GM23338 (cell line): Measurements from ENCODE around the gene CAMTA1. TPM values are rescaled to one million over a fixed set of nuclear protein-coding genes. Genes with fewer than 3 reads are reported as not detected.

Experiments used
- ATAC-seq: fragments of 200-7000 bp; cut with Tn5 transposase; 3 replicates; pipeline ENCODE4 v1.9.1; 2020
- DNase-seq: peaks from one replicate; pipeline ENCODE4 v3.0.0-alpha.2; 2015; ENCODE audit warnings: low spot score
- H2AFZ ChIP-seq: fragments of 200-600 bp; sonication (generic); 2 replicates; pipeline ENCODE4 v1.8.0; 2016; ENCODE audit warnings: antibody characterized with exemption, mild to moderate bottlenecking, moderate library complexity
- H3F3A ChIP-seq: fragments of 200-600 bp; sonication (generic); replicated peaks from 2 replicates; pipeline ENCODE4 v1.8.0; 2017; ENCODE audit warnings: antibody characterized with exemption, mixed run types, low read depth
- H3K27ac ChIP-seq: fragments of 200-600 bp; sonication (generic); 2 replicates; pipeline ENCODE4 v1.6.1; 2016; ENCODE audit warnings: low read depth
- H3K27me3 ChIP-seq: fragments of 200-600 bp; sonication (generic); 2 replicates; pipeline ENCODE4 v1.8.0; 2016; ENCODE audit warnings: mild to moderate bottlenecking, mixed run types, moderate library complexity; ENCODE audit not compliant: insufficient read depth
- H3K36me3 ChIP-seq: fragments of 200-600 bp; sonication (generic); 2 replicates; pipeline ENCODE4 v1.8.0; 2016; ENCODE audit warnings: mild to moderate bottlenecking; ENCODE audit not compliant: insufficient read depth
- H3K4me1 ChIP-seq: fragments of 200-600 bp; sonication (generic); 2 replicates; pipeline ENCODE4 v1.8.0; 2016; ENCODE audit warnings: mild to moderate bottlenecking, moderate library complexity; ENCODE audit not compliant: insufficient read depth
- H3K4me2 ChIP-seq: fragments of 200-600 bp; sonication (generic); 2 replicates; pipeline ENCODE4 v1.7.1; 2017; ENCODE audit warnings: mixed run types
- H3K4me3 ChIP-seq: fragments of 200-600 bp; sonication (generic); 2 replicates; pipeline ENCODE4 v1.6.1; 2016; ENCODE audit warnings: mixed run types
- H3K79me2 ChIP-seq: fragments of 200-600 bp; sonication (generic); replicated peaks from 2 replicates; pipeline ENCODE4 v1.8.0; 2017; ENCODE audit warnings: mild to moderate bottlenecking; ENCODE audit not compliant: insufficient read depth
- H3K9me2 ChIP-seq: fragments of 200-600 bp; sonication (generic); 2 replicates; pipeline ENCODE4 v1.8.0; 2017; ENCODE audit not compliant: insufficient read depth
- H4K20me1 ChIP-seq: fragments of 200-600 bp; sonication (generic); replicated peaks from 2 replicates; pipeline ENCODE4 v1.8.0; 2017; ENCODE audit warnings: mild to moderate bottlenecking; ENCODE audit not compliant: insufficient read depth
- H3K27ac Mint-ChIP-seq: 2 replicates; pipeline ENCODE4 v1.8.0; 2020; ENCODE audit warnings: inconsistent platforms, mild to moderate bottlenecking, moderate library complexity, mixed read lengths
- H3K27me3 Mint-ChIP-seq: 3 replicates; pipeline ENCODE4 v1.8.0; 2022; ENCODE audit warnings: low read depth, mild to moderate bottlenecking, moderate library complexity, mixed read lengths, inconsistent platforms; ENCODE audit not compliant: insufficient read depth, poor library complexity
- H3K36me3 Mint-ChIP-seq: 3 replicates; pipeline ENCODE4 v1.8.0; 2021; ENCODE audit warnings: low read depth, mild to moderate bottlenecking, inconsistent platforms, moderate library complexity, mixed read lengths
- H3K4me1 Mint-ChIP-seq: 3 replicates; pipeline ENCODE4 v1.8.0; 2020; ENCODE audit warnings: mild to moderate bottlenecking, inconsistent platforms, mixed read lengths
- H3K4me3 Mint-ChIP-seq: 3 replicates; pipeline ENCODE4 v1.8.0; 2021; ENCODE audit warnings: moderate library complexity, mild to moderate bottlenecking, inconsistent platforms, mixed read lengths
- H3K9me3 Mint-ChIP-seq: 3 replicates; pipeline ENCODE4 v1.8.0; 2020; ENCODE audit warnings: moderate library complexity, mild to moderate bottlenecking, inconsistent platforms, mixed read lengths
- CREB1 ChIP-seq: fragments of 250-450 bp; sonication (Bioruptor Pico); IDR thresholded peaks from 2 replicates; pipeline ENCODE4 v1.5.0; 2020; ENCODE audit warnings: low read depth, mild to moderate bottlenecking, moderate library complexity
- EZH2 ChIP-seq: fragments of 200-600 bp; sonication (generic); IDR thresholded peaks from one replicate; pipeline ENCODE4 v1.8.0; 2017; ENCODE audit warnings: antibody characterized with exemption, mild to moderate bottlenecking, low read depth; ENCODE audit not compliant: unreplicated experiment
- EZH2phosphoT487 ChIP-seq: fragments of 200-600 bp; sonication (generic); IDR thresholded peaks from one replicate; pipeline ENCODE4 v1.8.1; 2018; ENCODE audit warnings: antibody characterized with exemption; ENCODE audit not compliant: unreplicated experiment
- POLR2AphosphoS5 ChIP-seq: IDR thresholded peaks from 2 replicates; pipeline ENCODE4 v1.6.1; 2016; ENCODE audit warnings: antibody characterized with exemption, low read depth
- STAT1 ChIP-seq: IDR thresholded peaks from one replicate; pipeline ENCODE4 v1.6.1; 2016; ENCODE audit warnings: antibody characterized with exemption; ENCODE audit not compliant: unreplicated experiment
- ZNF114 ChIP-seq: fragments of 250-450 bp; sonication (Bioruptor Pico); IDR thresholded peaks from 2 replicates; pipeline ENCODE4 v1.5.0; 2020; ENCODE audit warnings: mild to moderate bottlenecking, moderate library complexity
- ZNF331 ChIP-seq: fragments of 250-450 bp; sonication (Bioruptor Pico); IDR thresholded peaks from 2 replicates; pipeline ENCODE4 v1.5.0; 2020; ENCODE audit warnings: low read depth, mild to moderate bottlenecking, moderate library complexity
- polyA plus RNA-seq: library from polyadenylated mRNA; unstranded; fragments of >200 nt; fragmentation: Nextera tagmentation; extraction: Ambion mirVana; gene quantifications from 2 replicates; pipeline ENCODE4 v1.2.1, GENCODE V29; 2016
- total RNA-seq: library from RNA; depleted of rRNA; stranded (reverse); fragments of >200 nt; shearing (Covaris generic); gene quantifications from 2 replicates; pipeline ENCODE4 v1.2.3, GENCODE V29; 2014
- TF ChIP-seq, protein P1 (sequence below): IDR thresholded peaks from one replicate; pipeline ENCODE4 v1.6.1; 2018; ENCODE audit warnings: antibody characterized with exemption; ENCODE audit not compliant: unreplicated experiment
- TF ChIP-seq, protein P2 (sequence below), 2 experiments: fragments of 200-600 bp in 1 of 2; sonication (generic) in 1 of 2; conservative IDR thresholded peaks; 2 replicates each; pipeline versions ENCODE4 v1.5.1 to v1.6.1; 2016 to 2017; ENCODE audit warnings: antibody characterized with exemption in 2 of 2, low read depth in 2 of 2, mild to moderate bottlenecking in 2 of 2, moderate library complexity in 1 of 2
- TF ChIP-seq, protein P3 (sequence below): fragments of 250-450 bp; sonication (Bioruptor Pico); IDR thresholded peaks from 2 replicates; pipeline ENCODE4 v1.5.0; 2020; ENCODE audit warnings: mild to moderate bottlenecking, moderate library complexity

CAMTA1 gene
- total and polyA plus RNA-seq, 2 experiments from 2014 or later, result 115 to 519 TPM

DNA sequence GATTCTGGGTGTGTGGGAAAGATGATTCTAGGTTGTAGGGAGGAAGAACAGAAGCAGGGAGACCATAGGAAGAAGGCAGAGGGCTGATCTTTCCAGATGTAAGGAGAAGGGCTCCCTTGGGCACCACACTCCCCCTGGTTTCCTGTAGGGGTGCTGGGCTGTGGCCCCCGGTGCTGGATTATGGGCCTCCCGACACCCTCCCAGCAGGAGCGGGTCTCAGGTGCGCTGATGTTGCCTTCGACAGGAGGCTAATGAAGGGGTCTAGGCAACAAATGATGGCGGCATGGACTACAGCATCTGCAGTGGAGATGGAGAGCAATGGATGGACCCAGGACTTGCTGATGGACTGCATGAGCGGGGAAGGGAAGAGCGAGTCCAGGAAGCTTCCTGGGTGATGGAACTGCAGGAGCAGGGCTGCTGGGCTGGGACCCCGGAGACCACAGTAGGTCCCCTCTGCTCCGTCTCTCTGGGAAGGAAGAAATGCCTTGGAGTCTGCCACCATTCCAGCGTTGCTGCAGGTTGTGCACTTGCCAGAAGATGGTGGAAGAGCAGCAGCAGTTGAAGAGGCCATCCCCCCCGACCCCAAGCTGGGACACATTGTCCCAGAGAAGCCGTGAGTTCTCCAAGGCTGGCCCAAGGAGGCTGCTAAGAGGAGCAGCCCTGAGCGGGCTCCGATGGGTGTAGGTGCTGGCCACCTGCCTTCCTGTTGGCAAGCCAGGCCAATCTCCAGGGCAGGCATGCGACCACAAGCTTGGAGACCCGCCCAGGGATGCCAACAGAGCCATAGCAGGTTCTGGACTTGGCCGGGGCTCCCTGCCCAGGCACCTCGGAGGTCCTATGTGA, 890.4 kb downstream of the CAMTA1 start (continued):
- TF ChIP-seq, protein P1, sequence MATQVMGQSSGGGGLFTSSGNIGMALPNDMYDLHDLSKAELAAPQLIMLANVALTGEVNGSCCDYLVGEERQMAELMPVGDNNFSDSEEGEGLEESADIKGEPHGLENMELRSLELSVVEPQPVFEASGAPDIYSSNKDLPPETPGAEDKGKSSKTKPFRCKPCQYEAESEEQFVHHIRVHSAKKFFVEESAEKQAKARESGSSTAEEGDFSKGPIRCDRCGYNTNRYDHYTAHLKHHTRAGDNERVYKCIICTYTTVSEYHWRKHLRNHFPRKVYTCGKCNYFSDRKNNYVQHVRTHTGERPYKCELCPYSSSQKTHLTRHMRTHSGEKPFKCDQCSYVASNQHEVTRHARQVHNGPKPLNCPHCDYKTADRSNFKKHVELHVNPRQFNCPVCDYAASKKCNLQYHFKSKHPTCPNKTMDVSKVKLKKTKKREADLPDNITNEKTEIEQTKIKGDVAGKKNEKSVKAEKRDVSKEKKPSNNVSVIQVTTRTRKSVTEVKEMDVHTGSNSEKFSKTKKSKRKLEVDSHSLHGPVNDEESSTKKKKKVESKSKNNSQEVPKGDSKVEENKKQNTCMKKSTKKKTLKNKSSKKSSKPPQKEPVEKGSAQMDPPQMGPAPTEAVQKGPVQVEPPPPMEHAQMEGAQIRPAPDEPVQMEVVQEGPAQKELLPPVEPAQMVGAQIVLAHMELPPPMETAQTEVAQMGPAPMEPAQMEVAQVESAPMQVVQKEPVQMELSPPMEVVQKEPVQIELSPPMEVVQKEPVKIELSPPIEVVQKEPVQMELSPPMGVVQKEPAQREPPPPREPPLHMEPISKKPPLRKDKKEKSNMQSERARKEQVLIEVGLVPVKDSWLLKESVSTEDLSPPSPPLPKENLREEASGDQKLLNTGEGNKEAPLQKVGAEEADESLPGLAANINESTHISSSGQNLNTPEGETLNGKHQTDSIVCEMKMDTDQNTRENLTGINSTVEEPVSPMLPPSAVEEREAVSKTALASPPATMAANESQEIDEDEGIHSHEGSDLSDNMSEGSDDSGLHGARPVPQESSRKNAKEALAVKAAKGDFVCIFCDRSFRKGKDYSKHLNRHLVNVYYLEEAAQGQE, result no peak
- TF ChIP-seq EZH2 (no peak), CREB1 (CRISPR knock-in tag) (no peak)

DNA sequence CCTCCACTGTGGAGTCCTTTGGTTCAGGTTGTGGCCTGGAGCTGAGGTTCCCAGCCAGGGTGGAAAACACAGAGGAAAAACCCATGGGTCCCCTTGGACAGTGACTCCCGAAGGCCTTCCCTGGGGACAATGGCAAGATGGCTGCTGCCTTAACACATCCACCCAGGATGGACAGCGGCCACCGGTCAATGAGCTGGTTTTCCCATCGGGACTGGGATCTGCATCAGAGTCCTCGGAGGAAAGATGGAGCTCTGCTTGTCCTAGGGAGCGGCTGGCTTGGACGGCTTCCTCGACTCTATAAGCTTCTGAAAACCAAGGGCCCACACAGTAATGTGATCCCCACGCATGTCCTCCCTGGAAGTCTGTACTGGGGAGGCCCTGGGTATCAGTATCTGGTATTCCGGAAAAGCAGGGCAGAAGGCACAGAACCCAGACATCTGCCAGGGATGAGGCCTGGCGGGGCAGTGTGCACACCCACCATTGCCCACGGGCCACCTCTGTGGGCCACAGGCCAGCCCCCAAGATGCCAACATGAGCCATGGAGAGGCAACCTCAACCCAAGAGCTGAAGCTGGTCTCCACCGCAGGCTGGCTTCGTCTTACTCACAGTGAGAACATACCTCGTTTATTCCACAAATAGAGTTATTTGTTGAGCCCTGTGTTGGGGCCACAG, 891.2 kb downstream of the CAMTA1 start:
- Mint-ChIP-seq H3K27me3 (peaks cover 28% of the 10 kb centered on the region), H3K4me3 (no peak overlapping the region), H3K4me1 (no peaks in the 10 kb centered on the region), H3K9me3 (no peaks in the 10 kb centered on the region), H3K36me3 (no peaks in the 10 kb centered on the region; the same call in 2 of the 3 replicates), H3K27ac (no peak overlapping the region)
- Histone ChIP-seq H4K20me1 (no peaks in the 10 kb centered on the region), H3K79me2 (no peaks in the 10 kb centered on the region), H2AFZ (no peak overlapping the region), H3K4me2 (no peak overlapping the region), H3F3A (0 out of 2 replicates have a peak, but pooled peaks cover 5% of the 10 kb centered on the region), H3K4me3 (no peak overlapping the region), H3K27me3 (peaks cover 24% of the 10 kb centered on the region), H3K27ac (no peak overlapping the region), H3K4me1 (no peaks in the 10 kb centered on the region; the same call in 1 of the 2 replicates), H3K36me3 (no peaks in the 10 kb centered on the region), H3K9me2 (no peaks in the 10 kb centered on the region)
- DNase-seq (no peak), ATAC-seq (no peak)
- TF ChIP-seq, protein P2, sequence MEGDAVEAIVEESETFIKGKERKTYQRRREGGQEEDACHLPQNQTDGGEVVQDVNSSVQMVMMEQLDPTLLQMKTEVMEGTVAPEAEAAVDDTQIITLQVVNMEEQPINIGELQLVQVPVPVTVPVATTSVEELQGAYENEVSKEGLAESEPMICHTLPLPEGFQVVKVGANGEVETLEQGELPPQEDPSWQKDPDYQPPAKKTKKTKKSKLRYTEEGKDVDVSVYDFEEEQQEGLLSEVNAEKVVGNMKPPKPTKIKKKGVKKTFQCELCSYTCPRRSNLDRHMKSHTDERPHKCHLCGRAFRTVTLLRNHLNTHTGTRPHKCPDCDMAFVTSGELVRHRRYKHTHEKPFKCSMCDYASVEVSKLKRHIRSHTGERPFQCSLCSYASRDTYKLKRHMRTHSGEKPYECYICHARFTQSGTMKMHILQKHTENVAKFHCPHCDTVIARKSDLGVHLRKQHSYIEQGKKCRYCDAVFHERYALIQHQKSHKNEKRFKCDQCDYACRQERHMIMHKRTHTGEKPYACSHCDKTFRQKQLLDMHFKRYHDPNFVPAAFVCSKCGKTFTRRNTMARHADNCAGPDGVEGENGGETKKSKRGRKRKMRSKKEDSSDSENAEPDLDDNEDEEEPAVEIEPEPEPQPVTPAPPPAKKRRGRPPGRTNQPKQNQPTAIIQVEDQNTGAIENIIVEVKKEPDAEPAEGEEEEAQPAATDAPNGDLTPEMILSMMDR (conservative IDR thresholded peaks at IDR 0.05; ENCODE audit: low read depth in 2 of 2), result no peak
- TF ChIP-seq EZH2phosphoT487 (no peak), ZNF331 (CRISPR knock-in tag) (no peak), ZNF114 (no peak), STAT1 (no peak), POLR2AphosphoS5 (no peak)
- TF ChIP-seq, protein P3, sequence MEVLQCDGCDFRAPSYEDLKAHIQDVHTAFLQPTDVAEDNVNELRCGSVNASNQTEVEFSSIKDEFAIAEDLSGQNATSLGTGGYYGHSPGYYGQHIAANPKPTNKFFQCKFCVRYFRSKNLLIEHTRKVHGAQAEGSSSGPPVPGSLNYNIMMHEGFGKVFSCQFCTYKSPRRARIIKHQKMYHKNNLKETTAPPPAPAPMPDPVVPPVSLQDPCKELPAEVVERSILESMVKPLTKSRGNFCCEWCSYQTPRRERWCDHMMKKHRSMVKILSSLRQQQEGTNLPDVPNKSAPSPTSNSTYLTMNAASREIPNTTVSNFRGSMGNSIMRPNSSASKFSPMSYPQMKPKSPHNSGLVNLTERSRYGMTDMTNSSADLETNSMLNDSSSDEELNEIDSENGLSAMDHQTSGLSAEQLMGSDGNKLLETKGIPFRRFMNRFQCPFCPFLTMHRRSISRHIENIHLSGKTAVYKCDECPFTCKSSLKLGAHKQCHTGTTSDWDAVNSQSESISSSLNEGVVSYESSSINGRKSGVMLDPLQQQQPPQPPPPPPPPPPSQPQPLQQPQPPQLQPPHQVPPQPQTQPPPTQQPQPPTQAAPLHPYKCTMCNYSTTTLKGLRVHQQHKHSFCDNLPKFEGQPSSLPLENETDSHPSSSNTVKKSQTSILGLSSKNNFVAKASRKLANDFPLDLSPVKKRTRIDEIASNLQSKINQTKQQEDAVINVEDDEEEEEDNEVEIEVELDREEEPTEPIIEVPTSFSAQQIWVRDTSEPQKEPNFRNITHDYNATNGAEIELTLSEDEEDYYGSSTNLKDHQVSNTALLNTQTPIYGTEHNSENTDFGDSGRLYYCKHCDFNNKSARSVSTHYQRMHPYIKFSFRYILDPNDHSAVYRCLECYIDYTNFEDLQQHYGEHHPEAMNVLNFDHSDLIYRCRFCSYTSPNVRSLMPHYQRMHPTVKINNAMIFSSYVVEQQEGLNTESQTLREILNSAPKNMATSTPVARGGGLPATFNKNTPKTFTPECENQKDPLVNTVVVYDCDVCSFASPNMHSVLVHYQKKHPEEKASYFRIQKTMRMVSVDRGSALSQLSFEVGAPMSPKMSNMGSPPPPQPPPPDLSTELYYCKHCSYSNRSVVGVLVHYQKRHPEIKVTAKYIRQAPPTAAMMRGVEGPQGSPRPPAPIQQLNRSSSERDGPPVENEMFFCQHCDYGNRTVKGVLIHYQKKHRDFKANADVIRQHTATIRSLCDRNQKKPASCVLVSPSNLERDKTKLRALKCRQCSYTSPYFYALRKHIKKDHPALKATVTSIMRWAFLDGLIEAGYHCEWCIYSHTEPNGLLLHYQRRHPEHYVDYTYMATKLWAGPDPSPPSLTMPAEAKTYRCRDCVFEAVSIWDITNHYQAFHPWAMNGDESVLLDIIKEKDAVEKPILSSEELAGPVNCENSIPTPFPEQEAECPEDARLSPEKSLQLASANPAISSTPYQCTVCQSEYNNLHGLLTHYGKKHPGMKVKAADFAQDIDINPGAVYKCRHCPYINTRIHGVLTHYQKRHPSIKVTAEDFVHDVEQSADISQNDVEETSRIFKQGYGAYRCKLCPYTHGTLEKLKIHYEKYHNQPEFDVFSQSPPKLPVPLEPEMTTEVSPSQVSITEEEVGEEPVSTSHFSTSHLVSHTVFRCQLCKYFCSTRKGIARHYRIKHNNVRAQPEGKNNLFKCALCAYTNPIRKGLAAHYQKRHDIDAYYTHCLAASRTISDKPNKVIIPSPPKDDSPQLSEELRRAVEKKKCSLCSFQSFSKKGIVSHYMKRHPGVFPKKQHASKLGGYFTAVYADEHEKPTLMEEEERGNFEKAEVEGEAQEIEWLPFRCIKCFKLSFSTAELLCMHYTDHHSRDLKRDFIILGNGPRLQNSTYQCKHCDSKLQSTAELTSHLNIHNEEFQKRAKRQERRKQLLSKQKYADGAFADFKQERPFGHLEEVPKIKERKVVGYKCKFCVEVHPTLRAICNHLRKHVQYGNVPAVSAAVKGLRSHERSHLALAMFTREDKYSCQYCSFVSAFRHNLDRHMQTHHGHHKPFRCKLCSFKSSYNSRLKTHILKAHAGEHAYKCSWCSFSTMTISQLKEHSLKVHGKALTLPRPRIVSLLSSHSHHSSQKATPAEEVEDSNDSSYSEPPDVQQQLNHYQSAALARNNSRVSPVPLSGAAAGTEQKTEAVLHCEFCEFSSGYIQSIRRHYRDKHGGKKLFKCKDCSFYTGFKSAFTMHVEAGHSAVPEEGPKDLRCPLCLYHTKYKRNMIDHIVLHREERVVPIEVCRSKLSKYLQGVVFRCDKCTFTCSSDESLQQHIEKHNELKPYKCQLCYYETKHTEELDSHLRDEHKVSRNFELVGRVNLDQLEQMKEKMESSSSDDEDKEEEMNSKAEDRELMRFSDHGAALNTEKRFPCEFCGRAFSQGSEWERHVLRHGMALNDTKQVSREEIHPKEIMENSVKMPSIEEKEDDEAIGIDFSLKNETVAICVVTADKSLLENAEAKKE (CRISPR knock-in tag), result no peak
